Globus pallidus (tissue), 1 donor: ENCODE data around the gene MYCBP.

ENCODE experiments used
- DNase-seq: peaks from one replicate; pipeline ENCODE4 v3.0.0-alpha.2; 2015; ENCODE audit warnings: low spot score

MYCBP gene

DNA sequence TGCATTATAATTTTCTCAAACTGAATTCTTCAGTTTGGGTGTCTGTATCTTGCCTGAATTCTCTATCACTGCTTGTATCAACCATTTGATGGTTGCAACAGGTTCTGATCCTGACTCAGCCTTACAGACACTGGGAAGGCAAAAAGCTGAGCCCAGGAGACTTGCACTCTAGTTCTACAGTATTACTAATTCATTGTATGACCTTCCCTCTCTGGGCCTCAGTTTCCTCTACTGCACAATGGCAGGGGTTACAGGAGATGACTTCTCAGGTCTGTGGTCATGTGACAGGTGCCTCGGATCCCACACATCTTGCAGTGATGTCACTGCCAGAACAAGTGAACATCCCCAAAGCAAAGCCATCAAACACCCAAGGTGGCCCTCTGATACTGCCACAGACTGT lies 52.3 kb downstream of the MYCBP start:
- no peak for DNase-seq

DNA sequence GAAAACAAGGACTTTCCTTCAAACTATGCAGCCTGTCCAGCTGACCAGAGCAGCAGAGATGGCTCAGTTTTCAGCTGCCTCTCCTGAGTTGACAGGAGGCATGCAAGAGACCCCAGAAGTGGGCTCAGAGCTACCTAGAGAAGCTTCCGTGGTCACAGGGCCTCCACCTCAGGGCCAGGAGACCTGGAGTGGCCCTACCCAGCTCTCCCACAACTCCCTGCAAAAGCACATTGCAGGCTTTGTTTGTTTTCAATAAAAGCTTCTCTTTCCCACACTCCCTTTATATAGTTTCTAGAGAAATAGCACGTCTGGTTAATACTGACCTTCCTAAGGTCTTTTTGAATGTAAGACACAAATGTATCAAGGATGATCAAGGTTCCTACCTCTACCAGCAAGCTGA lies 53.6 kb downstream of the MYCBP start:
- DNase-seq = no peak

DNA sequence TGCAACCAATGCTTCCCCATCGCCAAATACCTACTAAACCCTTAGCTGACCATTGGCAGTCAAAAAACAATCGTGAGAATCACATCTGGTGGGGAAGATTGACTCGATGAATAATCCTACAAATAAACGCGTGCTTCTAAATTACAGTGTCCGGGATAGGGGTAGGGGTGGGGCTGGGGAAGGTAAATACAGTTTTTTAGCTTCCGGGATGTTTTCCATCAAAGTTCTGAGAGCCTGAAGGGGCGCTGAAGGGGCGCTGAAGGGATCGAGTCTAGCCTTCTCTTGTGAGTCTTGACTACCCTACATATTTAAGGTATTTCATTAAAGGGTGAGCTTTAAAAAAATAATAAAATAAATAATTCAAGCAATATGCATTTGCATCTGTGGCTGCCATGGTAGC lies 54.1 kb downstream of the MYCBP start:
- DNase-seq = no peak

DNA sequence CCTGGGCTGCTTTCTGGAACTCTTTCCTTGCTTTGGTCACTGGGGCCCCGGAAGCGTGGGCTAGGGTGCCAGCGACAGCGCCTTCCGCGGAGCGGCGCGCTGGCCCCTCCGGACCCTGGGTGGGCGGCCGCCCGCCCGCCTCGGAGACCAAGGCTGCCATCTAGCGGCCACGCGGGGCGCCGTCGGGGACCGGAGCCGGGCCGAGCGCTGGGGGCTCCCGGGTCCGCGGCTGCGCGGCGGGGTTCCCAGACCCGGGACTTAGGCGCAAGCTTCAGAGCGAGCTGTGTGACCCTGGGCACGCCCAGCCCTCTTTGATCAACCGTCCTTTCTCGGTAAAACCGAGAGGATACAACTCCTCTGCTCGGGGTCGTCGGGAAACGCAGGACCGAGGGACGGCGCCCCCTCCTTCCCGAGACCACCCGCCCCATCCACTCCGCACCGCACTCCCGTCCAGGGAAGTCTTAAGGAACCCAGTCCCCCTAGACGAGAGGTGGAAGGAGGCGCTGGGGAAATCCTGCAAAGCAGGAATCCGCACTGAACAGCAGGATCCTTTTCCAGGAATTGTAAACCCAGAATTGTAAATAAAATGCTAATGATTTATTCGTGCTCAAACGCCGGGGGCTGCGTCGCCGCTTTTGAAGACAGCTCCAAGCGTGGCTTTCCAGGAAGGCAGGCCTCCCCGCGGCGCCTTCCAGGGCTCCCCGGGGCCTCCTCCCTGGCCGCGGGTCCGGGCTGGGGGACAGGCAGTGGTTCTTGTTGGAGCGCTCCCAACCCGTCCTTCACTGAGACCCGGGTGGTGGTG lies 54.8 kb downstream of the MYCBP start:
- no peak for DNase-seq

DNA sequence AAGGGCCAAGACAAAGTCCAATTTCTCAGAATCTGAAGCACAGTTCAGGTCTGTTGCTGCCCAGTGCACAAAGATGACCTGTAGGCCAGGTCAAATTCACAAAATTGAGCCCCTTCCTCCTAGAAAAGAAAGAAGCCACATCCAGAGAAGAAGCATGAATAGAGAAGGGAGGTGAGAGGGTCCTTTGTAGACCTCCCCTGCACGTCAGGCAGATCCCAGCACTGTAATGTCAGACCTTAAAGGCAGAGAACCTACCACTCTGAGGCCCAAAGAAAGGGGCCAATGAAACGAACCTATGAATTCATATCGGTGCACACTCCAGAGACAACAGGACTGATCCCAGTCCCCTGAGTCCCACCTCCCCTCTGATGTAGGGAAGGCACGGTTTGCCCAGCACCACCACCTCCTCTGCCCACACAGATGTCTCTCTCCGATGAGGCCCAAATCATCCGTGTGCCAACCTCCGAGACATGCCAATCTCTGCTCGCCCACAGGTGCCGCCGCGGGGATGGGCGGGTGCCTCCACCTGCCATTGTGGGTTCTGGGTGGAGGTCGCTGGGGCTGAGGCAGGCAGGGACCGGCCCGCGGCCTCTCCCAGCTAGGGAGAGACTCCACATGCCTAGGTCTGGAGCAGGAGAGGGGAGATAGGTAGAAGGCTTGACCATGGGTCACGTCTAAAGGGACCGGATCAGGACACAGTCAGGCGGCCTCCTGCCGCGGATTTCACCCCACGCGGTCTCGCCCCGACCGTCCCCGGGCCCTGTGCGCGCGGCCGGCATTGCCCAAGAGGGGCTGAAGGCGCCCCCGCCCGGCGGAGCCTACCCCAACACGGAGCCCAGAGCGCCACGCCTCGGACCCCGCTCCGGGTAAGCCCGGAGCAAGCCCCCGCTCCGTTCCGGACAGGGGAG lies 55.6 kb downstream of the MYCBP start:
- DNase-seq = no peak

DNA sequence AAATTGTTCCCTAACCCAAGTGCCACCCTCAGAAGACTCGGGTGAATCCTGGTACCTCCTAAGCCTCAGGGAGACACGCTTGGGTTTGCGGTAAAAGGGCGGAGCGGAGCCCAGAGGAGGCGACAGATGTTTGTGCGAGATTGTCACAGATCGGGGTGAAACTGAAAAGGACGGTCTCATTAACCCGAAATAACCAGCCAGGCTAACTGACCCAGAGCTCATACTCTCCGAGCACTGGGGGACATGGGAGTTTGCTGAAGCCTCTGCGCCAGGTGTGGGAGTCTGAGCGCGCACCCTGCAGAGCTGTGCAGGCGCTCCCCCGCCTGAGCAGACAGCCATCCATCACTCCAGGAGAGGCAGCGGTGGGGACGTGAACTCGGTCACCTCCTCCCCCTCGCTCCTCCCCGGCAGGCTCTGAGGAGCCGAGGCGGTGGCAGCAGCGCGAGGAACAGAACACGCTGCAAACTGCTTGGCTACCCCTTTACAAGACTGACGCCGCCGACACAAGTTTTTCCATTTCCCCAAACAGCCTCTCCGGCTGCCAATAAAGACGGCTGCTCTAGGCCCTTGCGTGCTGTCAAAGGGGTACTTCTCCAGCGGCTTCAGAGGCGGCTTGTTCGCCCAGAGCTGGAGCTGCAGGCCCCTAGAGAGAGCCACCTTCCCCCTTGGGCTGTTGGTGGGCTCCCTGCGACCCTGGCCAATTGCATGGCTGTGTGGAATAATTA lies 57.1 kb downstream of the MYCBP start:
- no peak for DNase-seq

DNA sequence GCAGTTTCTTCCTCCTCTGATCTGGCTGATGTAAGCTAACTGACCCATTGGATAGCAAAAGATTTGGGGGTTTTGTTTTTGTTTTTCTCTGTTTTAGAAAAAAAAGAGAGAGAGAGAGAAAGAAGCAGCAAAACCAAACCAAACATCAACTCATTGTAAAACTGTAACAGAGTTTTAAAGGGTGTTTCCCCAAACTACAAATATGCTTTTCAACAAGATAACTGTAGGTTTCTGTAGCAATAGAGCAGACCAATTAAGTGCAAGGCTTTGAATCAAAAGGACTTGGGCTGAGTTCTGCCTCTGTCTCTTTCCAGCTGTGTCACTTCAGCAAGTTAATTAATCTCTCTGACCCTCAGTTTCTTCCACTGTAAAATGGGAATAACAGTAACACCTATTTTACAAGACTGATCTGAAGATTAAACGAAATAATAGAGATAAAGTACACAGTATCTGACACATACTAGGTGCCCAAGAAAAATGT lies 58.1 kb downstream of the MYCBP start:
- no peak for DNase-seq

DNA sequence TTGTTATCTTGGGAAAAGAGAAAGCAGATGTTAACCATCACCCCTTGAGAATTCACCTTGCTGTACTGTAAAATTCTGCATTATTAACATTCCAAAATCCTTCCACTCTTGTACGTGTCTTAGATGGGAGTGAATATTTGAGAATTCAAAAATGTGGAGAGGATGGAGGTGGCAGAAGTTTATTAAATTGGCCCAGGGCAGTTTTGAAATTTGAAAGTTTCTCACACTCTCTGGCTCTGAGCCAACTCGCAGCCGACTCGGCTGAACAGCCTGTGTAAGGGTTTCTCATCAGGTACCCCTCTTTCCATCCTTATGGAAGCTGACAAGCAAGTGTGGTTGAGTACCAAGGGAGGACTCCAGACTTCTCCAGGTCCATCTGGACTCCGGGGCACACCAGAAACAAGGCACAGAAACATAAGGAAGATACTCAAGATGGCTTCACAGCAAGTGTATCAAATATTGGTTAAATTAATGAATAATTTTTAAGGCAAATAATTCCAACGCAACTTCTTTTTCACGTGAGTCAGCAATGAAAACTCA lies 58.6 kb downstream of the MYCBP start:
- DNase-seq = no peak

DNA sequence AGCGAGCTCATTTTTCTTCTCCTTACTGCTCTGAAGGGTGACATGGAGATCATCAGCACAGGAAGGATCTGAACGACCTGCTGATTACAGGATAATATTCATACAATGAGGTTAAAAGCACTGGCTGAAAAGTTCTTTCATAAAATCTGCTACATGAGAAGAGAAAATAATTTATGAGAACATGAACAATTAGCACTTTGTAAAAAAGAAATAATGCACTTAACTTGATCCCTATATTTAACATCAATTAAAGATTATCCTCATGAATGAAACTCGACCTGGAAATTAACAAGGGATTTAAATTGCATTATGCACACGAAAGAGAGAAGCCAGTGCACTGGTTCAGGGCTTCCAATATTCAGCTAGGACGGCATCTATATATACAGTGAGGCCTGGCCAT lies 60.2 kb downstream of the MYCBP start:
- DNase-seq = no peak
